ENCODE results near the gene TMEM245.

DNA sequence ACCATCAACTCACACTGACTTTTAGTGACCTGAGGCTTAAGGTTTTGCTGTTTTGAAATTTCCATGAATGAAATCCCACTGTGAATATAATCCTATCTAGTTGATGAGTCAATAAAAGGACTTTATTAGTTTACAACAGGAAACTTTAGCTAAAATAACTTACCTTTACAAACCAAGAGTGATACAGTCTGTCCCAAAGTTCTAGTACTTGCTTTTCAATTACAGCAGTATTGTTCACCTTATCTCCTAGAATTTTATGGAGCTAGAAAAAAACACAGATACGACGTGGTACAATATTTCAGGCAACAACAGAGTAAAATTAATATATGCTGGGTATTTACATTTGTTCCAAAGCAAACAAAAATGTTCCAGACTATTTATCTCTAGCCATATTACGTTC lies 59.6 kb downstream of the TMEM245 start:
- TF ChIP-seq, protein P1, sequence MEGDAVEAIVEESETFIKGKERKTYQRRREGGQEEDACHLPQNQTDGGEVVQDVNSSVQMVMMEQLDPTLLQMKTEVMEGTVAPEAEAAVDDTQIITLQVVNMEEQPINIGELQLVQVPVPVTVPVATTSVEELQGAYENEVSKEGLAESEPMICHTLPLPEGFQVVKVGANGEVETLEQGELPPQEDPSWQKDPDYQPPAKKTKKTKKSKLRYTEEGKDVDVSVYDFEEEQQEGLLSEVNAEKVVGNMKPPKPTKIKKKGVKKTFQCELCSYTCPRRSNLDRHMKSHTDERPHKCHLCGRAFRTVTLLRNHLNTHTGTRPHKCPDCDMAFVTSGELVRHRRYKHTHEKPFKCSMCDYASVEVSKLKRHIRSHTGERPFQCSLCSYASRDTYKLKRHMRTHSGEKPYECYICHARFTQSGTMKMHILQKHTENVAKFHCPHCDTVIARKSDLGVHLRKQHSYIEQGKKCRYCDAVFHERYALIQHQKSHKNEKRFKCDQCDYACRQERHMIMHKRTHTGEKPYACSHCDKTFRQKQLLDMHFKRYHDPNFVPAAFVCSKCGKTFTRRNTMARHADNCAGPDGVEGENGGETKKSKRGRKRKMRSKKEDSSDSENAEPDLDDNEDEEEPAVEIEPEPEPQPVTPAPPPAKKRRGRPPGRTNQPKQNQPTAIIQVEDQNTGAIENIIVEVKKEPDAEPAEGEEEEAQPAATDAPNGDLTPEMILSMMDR (IDR thresholded peaks at IDR 0.05), result no peak
- TF ChIP-seq POLR2A (IDR thresholded peaks at IDR 0.05), result no peak
